ENCODE measurements around the gene GRHPR. TPM values are rescaled to one million over a fixed set of nuclear protein-coding genes. Genes with fewer than 3 reads are reported as not detected.

The GRHPR gene
- total and polyA plus RNA-seq, 4 donors: 125 to 524 (median 294) TPM

DNA sequence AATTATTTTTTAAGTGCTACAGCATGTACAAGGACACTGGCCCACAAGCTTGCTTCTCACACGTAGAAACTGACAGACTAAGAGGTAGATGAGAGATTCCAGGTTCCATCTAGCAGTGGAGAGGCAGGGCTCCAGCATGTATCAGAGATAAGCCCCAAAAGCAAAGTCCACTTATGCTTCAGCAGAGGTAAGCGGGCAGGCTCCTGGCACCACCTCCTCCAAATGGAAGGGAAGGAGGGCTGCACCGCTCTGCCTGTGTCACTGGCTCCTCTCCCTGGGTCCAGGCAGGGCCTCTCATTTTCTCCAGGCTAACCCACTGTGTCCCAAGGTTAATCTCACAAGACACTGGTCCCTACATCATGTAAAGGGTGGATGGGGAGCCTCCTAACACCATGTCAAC lies 15.9 kb downstream of the GRHPR start:
- Histone ChIP-seq H3K9ac (ENCODE audit: low read depth in 1 of 2, low read length in 2 of 2) (no peak overlapping the region), H3K4me3 (ENCODE audit: low read depth in 1 of 3, low read length in 3 of 3) (no peak overlapping the region), H3K9me3 (ENCODE audit: control insufficient read depth in 4 of 4, low read length in 3 of 4) (no peaks in the 10 kb centered on the region), H3K4me1 (ENCODE audit: control insufficient read depth in 4 of 4, insufficient read depth in 4 of 4, low read length in 3 of 4) (peaks cover 3 to 47% (median 37%) of the 10 kb centered on the region in 4 donors), H3K27ac (ENCODE audit: low read depth in 1 of 2, low read length in 2 of 2) (no peak overlapping the region), H3K27me3 (ENCODE audit: control insufficient read depth in 4 of 4, insufficient read depth in 4 of 4, low read length in 3 of 4) (no peaks in the 10 kb centered on the region), H3K36me3 (ENCODE audit: control insufficient read depth in 4 of 4, insufficient read depth in 3 of 4, low read depth in 1 of 4, low read length in 3 of 4) (peaks cover 10 to 72% (median 58%) of the 10 kb centered on the region in 4 donors)
- 42% methylated on average over 3 of the region's 3 CpGs for WGBS
- no peak for DNase-seq (ENCODE audit: low spot score)
- TF ChIP-seq RXRA (IDR thresholded peaks at IDR 0.05) (peak in 1 of 2 donors; percentile 41), NR2F2 (IDR thresholded peaks at IDR 0.05) (no peak), RAD21 (IDR thresholded peaks at IDR 0.05) (peak in 1 of 2 donors; percentile 52), SP1 (IDR thresholded peaks at IDR 0.05) (peak; percentile 37), FOXA1 (IDR thresholded peaks at IDR 0.05) (no peak), FOXA2 (IDR thresholded peaks at IDR 0.05) (no peak), HNF4A (conservative IDR thresholded peaks at IDR 0.05) (peak; percentile 80), YY1 (IDR thresholded peaks at IDR 0.05) (no peak), JUND (IDR thresholded peaks at IDR 0.05) (no peak), CTCF (IDR thresholded peaks at IDR 0.05; ENCODE audit: low read depth, low read length, missing input control) (no peak), GABPA (IDR thresholded peaks at IDR 0.05 in 1 of 2, conservative IDR thresholded peaks at IDR 0.05 in 1 of 2) (no peak), ZBTB33 (IDR thresholded peaks at IDR 0.05) (no peak), TAF1 (conservative IDR thresholded peaks at IDR 0.05) (no peak), HNF4G (IDR thresholded peaks at IDR 0.05) (peak; percentile 43), EGR1 (IDR thresholded peaks at IDR 0.05; ENCODE audit: low read depth in 2 of 2) (no peak)
- TF ChIP-seq, protein P1, sequence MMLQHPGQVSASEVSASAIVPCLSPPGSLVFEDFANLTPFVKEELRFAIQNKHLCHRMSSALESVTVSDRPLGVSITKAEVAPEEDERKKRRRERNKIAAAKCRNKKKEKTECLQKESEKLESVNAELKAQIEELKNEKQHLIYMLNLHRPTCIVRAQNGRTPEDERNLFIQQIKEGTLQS (IDR thresholded peaks at IDR 0.05): no peak
- TF ChIP-seq, protein P2, sequence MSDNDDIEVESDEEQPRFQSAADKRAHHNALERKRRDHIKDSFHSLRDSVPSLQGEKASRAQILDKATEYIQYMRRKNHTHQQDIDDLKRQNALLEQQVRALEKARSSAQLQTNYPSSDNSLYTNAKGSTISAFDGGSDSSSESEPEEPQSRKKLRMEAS (IDR thresholded peaks at IDR 0.05): no peak
- TF ChIP-seq, protein P3, sequence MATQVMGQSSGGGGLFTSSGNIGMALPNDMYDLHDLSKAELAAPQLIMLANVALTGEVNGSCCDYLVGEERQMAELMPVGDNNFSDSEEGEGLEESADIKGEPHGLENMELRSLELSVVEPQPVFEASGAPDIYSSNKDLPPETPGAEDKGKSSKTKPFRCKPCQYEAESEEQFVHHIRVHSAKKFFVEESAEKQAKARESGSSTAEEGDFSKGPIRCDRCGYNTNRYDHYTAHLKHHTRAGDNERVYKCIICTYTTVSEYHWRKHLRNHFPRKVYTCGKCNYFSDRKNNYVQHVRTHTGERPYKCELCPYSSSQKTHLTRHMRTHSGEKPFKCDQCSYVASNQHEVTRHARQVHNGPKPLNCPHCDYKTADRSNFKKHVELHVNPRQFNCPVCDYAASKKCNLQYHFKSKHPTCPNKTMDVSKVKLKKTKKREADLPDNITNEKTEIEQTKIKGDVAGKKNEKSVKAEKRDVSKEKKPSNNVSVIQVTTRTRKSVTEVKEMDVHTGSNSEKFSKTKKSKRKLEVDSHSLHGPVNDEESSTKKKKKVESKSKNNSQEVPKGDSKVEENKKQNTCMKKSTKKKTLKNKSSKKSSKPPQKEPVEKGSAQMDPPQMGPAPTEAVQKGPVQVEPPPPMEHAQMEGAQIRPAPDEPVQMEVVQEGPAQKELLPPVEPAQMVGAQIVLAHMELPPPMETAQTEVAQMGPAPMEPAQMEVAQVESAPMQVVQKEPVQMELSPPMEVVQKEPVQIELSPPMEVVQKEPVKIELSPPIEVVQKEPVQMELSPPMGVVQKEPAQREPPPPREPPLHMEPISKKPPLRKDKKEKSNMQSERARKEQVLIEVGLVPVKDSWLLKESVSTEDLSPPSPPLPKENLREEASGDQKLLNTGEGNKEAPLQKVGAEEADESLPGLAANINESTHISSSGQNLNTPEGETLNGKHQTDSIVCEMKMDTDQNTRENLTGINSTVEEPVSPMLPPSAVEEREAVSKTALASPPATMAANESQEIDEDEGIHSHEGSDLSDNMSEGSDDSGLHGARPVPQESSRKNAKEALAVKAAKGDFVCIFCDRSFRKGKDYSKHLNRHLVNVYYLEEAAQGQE (IDR thresholded peaks at IDR 0.05): no peak

Measured in liver (tissue), 9 donors.